HG02678 (cell line): ENCODE measurements around the gene KCNK5.

ENCODE experiments used
- ATAC-seq: cut with Tn5 transposase; IDR thresholded peaks from one replicate; pipeline ENCODE4 v1.9.1; 2021; ENCODE audit warnings: mild to moderate bottlenecking, moderate library complexity; ENCODE audit not compliant: unreplicated experiment

The KCNK5 gene

GRCh38 chr6:39243809-39244208, 14.5 kb upstream of the KCNK5 start:
- ATAC-seq: no peak

GRCh38 chr6:39240155-39240757, 11.0 kb upstream of the KCNK5 start:
- ATAC-seq: no peak

GRCh38 chr6:39239527-39240154, 10.4 kb upstream of the KCNK5 start:
- ATAC-seq: no peak

- no peak for ATAC-seq
Observed at GRCh38 chr6:39236742-39237141, 7.5 kb upstream of the KCNK5 start.

- no peak for ATAC-seq
Observed at GRCh38 chr6:39233333-39233732, 4.1 kb upstream of the KCNK5 start.

GRCh38 chr6:39231521-39232243, 2.4 kb upstream of the KCNK5 start:
- no peak for ATAC-seq

GRCh38 chr6:39230654-39231035, 1.4 kb upstream of the KCNK5 start:
- ATAC-seq: no peak

- no peak for ATAC-seq
Observed at GRCh38 chr6:39228111-39228971, 934 bp downstream of the KCNK5 start.

GRCh38 chr6:39227476-39227875, 1.8 kb downstream of the KCNK5 start:
- no peak for ATAC-seq

GRCh38 chr6:39226639-39227329, 2.5 kb downstream of the KCNK5 start:
- ATAC-seq: no peak

GRCh38 chr6:39225946-39226437, 3.3 kb downstream of the KCNK5 start:
- no peak for ATAC-seq

GRCh38 chr6:39225543-39225942, 3.7 kb downstream of the KCNK5 start:
- no peak for ATAC-seq

GRCh38 chr6:39224523-39225182, 4.6 kb downstream of the KCNK5 start:
- no peak for ATAC-seq

GRCh38 chr6:39224011-39224410, 5.3 kb downstream of the KCNK5 start:
- no peak for ATAC-seq

- ATAC-seq: no peak
Observed at GRCh38 chr6:39223555-39223954, 5.7 kb downstream of the KCNK5 start.

- ATAC-seq: no peak
Observed at GRCh38 chr6:39223061-39223460, 6.2 kb downstream of the KCNK5 start.

- no peak for ATAC-seq
Observed at GRCh38 chr6:39221779-39222641, 7.3 kb downstream of the KCNK5 start.

GRCh38 chr6:39221115-39221514, 8.2 kb downstream of the KCNK5 start:
- no peak for ATAC-seq
